Measurements from ENCODE around the gene CBX1.

CBX1 gene

DNA sequence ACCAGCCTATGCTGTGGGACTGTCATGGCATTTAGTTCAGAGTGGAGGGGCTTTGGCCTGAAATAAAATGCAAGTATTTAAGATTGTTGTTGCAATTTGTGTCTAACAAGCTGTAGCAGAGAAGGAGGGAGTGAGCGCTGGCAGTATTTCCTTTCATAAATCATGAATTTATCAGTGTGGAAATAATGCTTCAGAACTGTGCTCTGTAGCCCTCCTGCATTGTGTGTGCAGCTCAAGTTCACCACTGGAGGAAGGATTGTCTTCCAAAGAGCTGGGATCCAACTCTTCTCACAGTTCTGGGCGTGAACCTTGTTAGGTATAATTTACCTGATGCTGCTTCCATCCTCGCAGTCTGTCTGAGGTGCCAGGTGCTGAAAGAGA, 21.4 kb upstream of the CBX1 start:
- H3K4ac ChIP-seq (ENCODE audit: low read depth, low read length), result no peak overlapping the region
- no peaks in the 10 kb centered on the region for H3K79me2 ChIP-seq (ENCODE audit: control insufficient read depth, insufficient read depth, low read length, poor library complexity)
- no peak overlapping the region for H3K4me2 ChIP-seq (ENCODE audit: low read length)
- no peak overlapping the region for H3K23ac ChIP-seq (ENCODE audit: low read length)
- H4K91ac ChIP-seq (ENCODE audit: low read depth, low read length), result no peak overlapping the region
- no peaks in the 10 kb centered on the region for H3K79me1 ChIP-seq (ENCODE audit: low read length)
- no peak overlapping the region for H2BK12ac ChIP-seq (ENCODE audit: low read length)
- no peak overlapping the region for H2AK5ac ChIP-seq (ENCODE audit: low read length)
- peaks cover 24 to 45% of the 10 kb centered on the region in 2 experiments for H3K36me3 ChIP-seq (ENCODE audit: control insufficient read depth in 1 of 2, insufficient read depth in 2 of 2, low read length in 2 of 2)
- H2BK120ac ChIP-seq (ENCODE audit: insufficient read depth, low read length, poor library complexity), result no peak overlapping the region
- H3K4me3 ChIP-seq (ENCODE audit: low read depth, low read length), result no peak overlapping the region
- H3K27ac ChIP-seq (ENCODE audit: low read depth, low read length), result no peak overlapping the region
- H3K27me3 ChIP-seq (ENCODE audit: insufficient read depth, low read length), result no peaks in the 10 kb centered on the region
- H3K18ac ChIP-seq (ENCODE audit: low read length), result no peak overlapping the region
- no peak for DNase-seq
- H3K4me1 ChIP-seq (ENCODE audit: control insufficient read depth in 1 of 2, insufficient read depth in 2 of 2, low read length in 2 of 2), result peaks cover 5 to 7% of the 10 kb centered on the region in 2 experiments
- H3K9ac ChIP-seq (ENCODE audit: low read length), result no peak overlapping the region
- H4K12ac ChIP-seq (ENCODE audit: low read depth, low read length), result no peak overlapping the region
- H3K9me3 ChIP-seq (ENCODE audit: insufficient read depth, low read depth, low read length), result no peaks in the 10 kb centered on the region
- no peak overlapping the region for H2AFZ ChIP-seq (ENCODE audit: insufficient read depth, low read length, poor library complexity)
- H2BK5ac ChIP-seq (ENCODE audit: low read depth, low read length, poor library complexity), result no peak overlapping the region
- H3K14ac ChIP-seq (ENCODE audit: low read length), result no peak overlapping the region
- no CpG with 5 or more reads among the region's 3 CpGs for WGBS (ENCODE audit: extremely low coverage, insufficient coverage, insufficient read length)
- H4K8ac ChIP-seq (ENCODE audit: low read depth, low read length), result no peak overlapping the region

DNA sequence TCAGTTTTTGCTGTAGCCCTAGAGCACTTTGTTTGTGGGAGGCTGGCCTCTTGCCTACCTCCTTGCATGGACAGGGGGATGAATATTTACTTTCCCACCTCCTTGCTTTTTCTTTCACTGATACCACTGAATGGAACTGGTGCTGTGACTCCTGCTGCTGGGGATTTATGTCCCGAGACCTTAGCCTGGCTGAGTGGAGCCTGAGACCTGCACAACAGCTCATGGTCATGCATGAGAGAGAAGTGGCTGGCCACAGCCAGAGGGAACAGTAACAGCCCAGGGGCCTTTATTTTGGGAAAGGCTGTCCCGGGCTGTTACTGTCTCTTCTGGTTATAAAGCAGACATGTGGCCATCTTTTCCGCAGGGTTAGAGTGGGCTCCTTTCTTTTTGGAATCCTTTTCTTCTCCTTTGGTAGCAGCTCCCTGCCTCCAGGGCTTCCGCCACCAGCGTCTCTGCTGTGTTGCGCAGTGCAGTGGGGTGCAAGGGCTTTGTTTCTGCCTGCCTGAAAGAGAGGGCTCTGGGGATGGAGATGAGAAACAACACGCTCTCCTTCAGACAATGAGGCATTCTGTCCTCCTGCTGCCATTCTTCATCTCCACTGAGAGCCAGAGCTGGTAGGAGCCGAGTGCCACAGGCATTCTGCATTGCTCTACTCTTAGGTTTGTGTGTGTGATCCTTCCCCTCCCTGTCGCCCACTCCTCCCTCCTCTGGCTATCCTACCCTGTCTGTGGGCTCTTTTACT, 20.8 kb upstream of the CBX1 start:
- Histone ChIP-seq H4K91ac (ENCODE audit: low read depth, low read length) (no peak overlapping the region), H3K4me1 (ENCODE audit: control insufficient read depth in 1 of 2, insufficient read depth in 2 of 2, low read length in 2 of 2) (peaks cover 0 to 1% of the 10 kb centered on the region in 2 experiments), H2BK120ac (ENCODE audit: insufficient read depth, low read length, poor library complexity) (no peak overlapping the region), H3K4me2 (ENCODE audit: low read length) (no peak overlapping the region), H3K14ac (ENCODE audit: low read length) (no peak overlapping the region), H3K27me3 (ENCODE audit: insufficient read depth, low read length) (no peaks in the 10 kb centered on the region), H3K27ac (ENCODE audit: low read depth, low read length) (no peak overlapping the region), H2AK5ac (ENCODE audit: low read length) (no peak overlapping the region), H3K4ac (ENCODE audit: low read depth, low read length) (no peak overlapping the region), H3K18ac (ENCODE audit: low read length) (no peak overlapping the region), H3K9me3 (ENCODE audit: insufficient read depth, low read depth, low read length) (no peaks in the 10 kb centered on the region), H2BK12ac (ENCODE audit: low read length) (no peak overlapping the region), H3K23ac (ENCODE audit: low read length) (no peak overlapping the region), H2BK5ac (ENCODE audit: low read depth, low read length, poor library complexity) (no peak overlapping the region), H4K12ac (ENCODE audit: low read depth, low read length) (no peak overlapping the region), H3K79me2 (ENCODE audit: control insufficient read depth, insufficient read depth, low read length, poor library complexity) (no peaks in the 10 kb centered on the region), H4K8ac (ENCODE audit: low read depth, low read length) (no peak overlapping the region), H3K4me3 (ENCODE audit: low read depth, low read length) (no peak overlapping the region), H3K79me1 (ENCODE audit: low read length) (no peaks in the 10 kb centered on the region), H2AFZ (ENCODE audit: insufficient read depth, low read length, poor library complexity) (no peak overlapping the region), H3K36me3 (ENCODE audit: control insufficient read depth in 1 of 2, insufficient read depth in 2 of 2, low read length in 2 of 2) (peaks cover 28 to 46% of the 10 kb centered on the region in 2 experiments), H3K9ac (ENCODE audit: low read length) (no peak overlapping the region)
- DNase-seq, result no peak
- WGBS (ENCODE audit: extremely low coverage, insufficient coverage, insufficient read length), result no CpG with 5 or more reads among the region's 9 CpGs

DNA sequence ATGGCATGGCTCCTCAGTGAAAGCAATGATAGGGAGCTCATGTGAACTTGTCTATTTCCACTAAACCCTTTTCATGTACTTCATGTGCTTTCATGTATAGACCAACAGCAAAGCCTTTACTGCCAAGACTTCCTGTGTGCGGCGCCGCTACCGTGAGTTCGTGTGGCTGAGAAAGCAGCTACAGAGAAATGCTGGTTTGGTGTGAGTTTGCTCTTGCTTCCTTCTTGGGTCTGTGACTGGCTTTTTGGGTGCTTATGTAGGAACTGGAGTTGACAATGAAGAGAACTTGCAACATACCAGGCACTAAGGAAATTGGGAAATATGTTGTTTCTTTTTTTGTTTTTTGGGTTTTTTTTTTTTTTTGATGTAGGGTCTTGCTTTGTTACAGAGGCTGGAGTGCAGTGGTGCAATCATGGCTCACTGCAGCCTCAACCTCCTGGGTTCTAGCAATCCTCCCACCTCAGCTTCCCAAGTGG, 12.0 kb upstream of the CBX1 start:
- Histone ChIP-seq H3K4me1 (ENCODE audit: control insufficient read depth in 1 of 2, insufficient read depth in 2 of 2, low read length in 2 of 2) (no peaks in the 10 kb centered on the region), H3K23ac (ENCODE audit: low read length) (no peak overlapping the region), H2BK120ac (ENCODE audit: insufficient read depth, low read length, poor library complexity) (no peak overlapping the region), H2BK12ac (ENCODE audit: low read length) (no peak overlapping the region), H3K9ac (ENCODE audit: low read length) (no peak overlapping the region), H3K18ac (ENCODE audit: low read length) (no peak overlapping the region), H3K79me1 (ENCODE audit: low read length) (no peaks in the 10 kb centered on the region), H3K27me3 (ENCODE audit: insufficient read depth, low read length) (no peaks in the 10 kb centered on the region), H3K27ac (ENCODE audit: low read depth, low read length) (no peak overlapping the region), H3K9me3 (ENCODE audit: insufficient read depth, low read depth, low read length) (no peaks in the 10 kb centered on the region), H3K14ac (ENCODE audit: low read length) (no peak overlapping the region), H4K91ac (ENCODE audit: low read depth, low read length) (no peak overlapping the region), H4K8ac (ENCODE audit: low read depth, low read length) (no peak overlapping the region), H3K79me2 (ENCODE audit: control insufficient read depth, insufficient read depth, low read length, poor library complexity) (no peaks in the 10 kb centered on the region), H2AFZ (ENCODE audit: insufficient read depth, low read length, poor library complexity) (no peak overlapping the region), H3K4me2 (ENCODE audit: low read length) (no peak overlapping the region), H3K4ac (ENCODE audit: low read depth, low read length) (no peak overlapping the region), H2BK5ac (ENCODE audit: low read depth, low read length, poor library complexity) (no peak overlapping the region), H4K12ac (ENCODE audit: low read depth, low read length) (no peak overlapping the region), H3K36me3 (ENCODE audit: control insufficient read depth in 1 of 2, insufficient read depth in 2 of 2, low read length in 2 of 2) (peaks cover 9 to 12% of the 10 kb centered on the region in 2 experiments), H3K4me3 (ENCODE audit: low read depth, low read length) (no peak overlapping the region), H2AK5ac (ENCODE audit: low read length) (no peak overlapping the region)
- no CpG with 5 or more reads among the region's 5 CpGs for WGBS (ENCODE audit: extremely low coverage, insufficient coverage, insufficient read length)
- DNase-seq, result no peak

DNA sequence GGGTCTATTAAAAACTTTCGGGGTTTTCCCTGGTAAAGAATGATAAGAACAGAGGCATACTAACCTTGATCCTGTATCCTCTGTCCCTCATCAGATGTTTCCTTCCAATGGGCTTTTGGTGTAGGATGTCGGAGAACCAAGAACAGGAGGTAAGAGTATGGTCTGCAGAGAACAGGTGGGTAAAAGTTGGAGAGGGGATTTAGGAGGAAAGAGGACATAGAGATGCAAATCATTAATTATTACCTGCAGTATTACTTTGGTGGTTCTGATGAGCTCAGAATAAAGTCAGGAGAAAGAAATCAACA, 10.6 kb upstream of the CBX1 start:
- Histone ChIP-seq H3K14ac (ENCODE audit: low read length) (no peak overlapping the region), H3K23ac (ENCODE audit: low read length) (no peak overlapping the region), H3K4ac (ENCODE audit: low read depth, low read length) (no peak overlapping the region), H3K4me2 (ENCODE audit: low read length) (no peak overlapping the region), H3K18ac (ENCODE audit: low read length) (no peak overlapping the region), H2AK5ac (ENCODE audit: low read length) (no peak overlapping the region), H3K27ac (ENCODE audit: low read depth, low read length) (no peak overlapping the region), H4K91ac (ENCODE audit: low read depth, low read length) (no peak overlapping the region), H2BK5ac (ENCODE audit: low read depth, low read length, poor library complexity) (no peak overlapping the region), H3K9ac (ENCODE audit: low read length) (no peak overlapping the region), H3K79me2 (ENCODE audit: control insufficient read depth, insufficient read depth, low read length, poor library complexity) (no peaks in the 10 kb centered on the region), H4K12ac (ENCODE audit: low read depth, low read length) (no peak overlapping the region), H3K4me1 (ENCODE audit: control insufficient read depth in 1 of 2, insufficient read depth in 2 of 2, low read length in 2 of 2) (peaks cover 0 to 1% of the 10 kb centered on the region in 2 experiments), H3K36me3 (ENCODE audit: control insufficient read depth in 1 of 2, insufficient read depth in 2 of 2, low read length in 2 of 2) (peaks cover 3 to 7% of the 10 kb centered on the region in 2 experiments), H2BK12ac (ENCODE audit: low read length) (no peak overlapping the region), H2BK120ac (ENCODE audit: insufficient read depth, low read length, poor library complexity) (no peak overlapping the region), H2AFZ (ENCODE audit: insufficient read depth, low read length, poor library complexity) (no peak overlapping the region), H3K9me3 (ENCODE audit: insufficient read depth, low read depth, low read length) (no peaks in the 10 kb centered on the region), H3K79me1 (ENCODE audit: low read length) (peaks cover 7% of the 10 kb centered on the region), H3K27me3 (ENCODE audit: insufficient read depth, low read length) (no peaks in the 10 kb centered on the region), H4K8ac (ENCODE audit: low read depth, low read length) (no peak overlapping the region), H3K4me3 (ENCODE audit: low read depth, low read length) (no peak overlapping the region)
- no CpG with 5 or more reads among the region's 2 CpGs for whole genome bisulfite sequencing (ENCODE audit: extremely low coverage, insufficient coverage, insufficient read length)
- no peak for DNase-seq
